PFSK-1 (cell line): Measurements from ENCODE around the gene INO80D.

Experiments used
- POLR2AphosphoS5 ChIP-seq: IDR thresholded peaks from 2 replicates; pipeline ENCODE4 v1.6.1; 2012; ENCODE audit warnings: low read depth, mild to moderate bottlenecking, control low read depth, low read length, moderate library complexity
- TF ChIP-seq, protein P1 (sequence below), 2 experiments: IDR thresholded peaks; 2 replicates each; pipeline versions ENCODE4 v1.6.1 to v1.8.0; 2011 to 2012; ENCODE audit warnings: low read depth in 2 of 2, low read length in 2 of 2, control low read depth in 1 of 2, inconsistent platforms in 1 of 2, mild to moderate bottlenecking in 1 of 2, moderate library complexity in 1 of 2; ENCODE audit not compliant: insufficient read depth in 1 of 2

GRCh38 chr2:205996161-205996560, 89.8 kb downstream of the INO80D start:
- TF ChIP-seq POLR2AphosphoS5 = no peak
- TF ChIP-seq, protein P1, sequence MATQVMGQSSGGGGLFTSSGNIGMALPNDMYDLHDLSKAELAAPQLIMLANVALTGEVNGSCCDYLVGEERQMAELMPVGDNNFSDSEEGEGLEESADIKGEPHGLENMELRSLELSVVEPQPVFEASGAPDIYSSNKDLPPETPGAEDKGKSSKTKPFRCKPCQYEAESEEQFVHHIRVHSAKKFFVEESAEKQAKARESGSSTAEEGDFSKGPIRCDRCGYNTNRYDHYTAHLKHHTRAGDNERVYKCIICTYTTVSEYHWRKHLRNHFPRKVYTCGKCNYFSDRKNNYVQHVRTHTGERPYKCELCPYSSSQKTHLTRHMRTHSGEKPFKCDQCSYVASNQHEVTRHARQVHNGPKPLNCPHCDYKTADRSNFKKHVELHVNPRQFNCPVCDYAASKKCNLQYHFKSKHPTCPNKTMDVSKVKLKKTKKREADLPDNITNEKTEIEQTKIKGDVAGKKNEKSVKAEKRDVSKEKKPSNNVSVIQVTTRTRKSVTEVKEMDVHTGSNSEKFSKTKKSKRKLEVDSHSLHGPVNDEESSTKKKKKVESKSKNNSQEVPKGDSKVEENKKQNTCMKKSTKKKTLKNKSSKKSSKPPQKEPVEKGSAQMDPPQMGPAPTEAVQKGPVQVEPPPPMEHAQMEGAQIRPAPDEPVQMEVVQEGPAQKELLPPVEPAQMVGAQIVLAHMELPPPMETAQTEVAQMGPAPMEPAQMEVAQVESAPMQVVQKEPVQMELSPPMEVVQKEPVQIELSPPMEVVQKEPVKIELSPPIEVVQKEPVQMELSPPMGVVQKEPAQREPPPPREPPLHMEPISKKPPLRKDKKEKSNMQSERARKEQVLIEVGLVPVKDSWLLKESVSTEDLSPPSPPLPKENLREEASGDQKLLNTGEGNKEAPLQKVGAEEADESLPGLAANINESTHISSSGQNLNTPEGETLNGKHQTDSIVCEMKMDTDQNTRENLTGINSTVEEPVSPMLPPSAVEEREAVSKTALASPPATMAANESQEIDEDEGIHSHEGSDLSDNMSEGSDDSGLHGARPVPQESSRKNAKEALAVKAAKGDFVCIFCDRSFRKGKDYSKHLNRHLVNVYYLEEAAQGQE (IDR thresholded peaks at IDR 0.05; ENCODE audit: insufficient read depth in 1 of 2, low read depth in 2 of 2, low read length in 2 of 2) = no peak
